H1 (cell line): ENCODE data around the gene RESF1. TPM values are rescaled to one million over a fixed set of nuclear protein-coding genes. Genes with fewer than 3 reads are reported as not detected.

Experiments
- CTCF ChIA-PET: fragments of 300-600 bp; sonication (Branson Sonifier 250); formaldehyde crosslinking; loops from one replicate; lab custom pipeline; 2021; ENCODE audit not compliant: partially characterized antibody; lab: Charles Lee
- POLR2A ChIA-PET: fragments of 300-600 bp; sonication (Branson Sonifier 250); formaldehyde crosslinking; loops from one replicate; lab custom pipeline; 2021; ENCODE audit warnings: inconsistent platforms; ENCODE audit not compliant: partially characterized antibody; lab: Charles Lee
- DNase-seq, 2 experiments: peaks; one replicate each; pipeline versions ENCODE4 v3.0.0 to v3.0.0-alpha.2; 2010 to 2022; ENCODE audit warnings: low spot score in 2 of 2, low read depth in 1 of 2, mixed read lengths in 1 of 2
- FAIRE-seq: peaks from 2 replicates; lab custom pipeline; 2011; peaks lifted over from hg19 to GRCh38; lab: Jason Lieb, UNC
- H2AFZ ChIP-seq: 2 replicates; pipeline ENCODE4 v1.8.1; 2012; ENCODE audit warnings: low read length, inconsistent platforms
- H2AK5ac ChIP-seq: 2 replicates; pipeline ENCODE4 v1.6.1; 2013; ENCODE audit warnings: low read depth, low read length
- H2BK120ac ChIP-seq: replicated peaks from 2 replicates; pipeline ENCODE3; 2013; ENCODE audit warnings: low read depth, low read length, inconsistent platforms
- H2BK12ac ChIP-seq: 2 replicates; pipeline ENCODE4 v1.6.1; 2013; ENCODE audit warnings: low read depth, low read length
- H2BK15ac ChIP-seq: 2 replicates; pipeline ENCODE4 v1.6.1; 2013; ENCODE audit warnings: low read length
- H2BK20ac ChIP-seq: 2 replicates; pipeline ENCODE4 v1.6.1; 2013; ENCODE audit warnings: low read length
- H2BK5ac ChIP-seq: 2 replicates; pipeline ENCODE4 v1.6.1; 2013; ENCODE audit warnings: low read depth, low read length
- H3K14ac ChIP-seq: 2 replicates; pipeline ENCODE4 v1.6.1; 2013; ENCODE audit warnings: inconsistent platforms; ENCODE audit not compliant: insufficient read length
- H3K18ac ChIP-seq: 2 replicates; pipeline ENCODE4 v1.6.1; 2013; ENCODE audit warnings: low read length; ENCODE audit errors: extremely low read depth
- H3K23ac ChIP-seq: 2 replicates; pipeline ENCODE4 v1.6.1; 2013; ENCODE audit warnings: inconsistent platforms; ENCODE audit not compliant: insufficient read length
- H3K23me2 ChIP-seq: 2 replicates; pipeline ENCODE4 v1.6.1; 2013; ENCODE audit warnings: low read depth, low read length
- H3K27ac ChIP-seq: 2 replicates; pipeline ENCODE4 v1.6.1; 2011; ENCODE audit warnings: low read depth, low read length, inconsistent platforms
- H3K27me3 ChIP-seq, 4 experiments: replicated peaks in 1 of 4; 1 replicate in 1 of 4; 2 replicates in 3 of 4; pipeline versions ENCODE4 v1.6.1 to v1.8.1; 2011 to 2013; ENCODE audit warnings: low read length in 3 of 4, mild to moderate bottlenecking in 3 of 4, inconsistent platforms in 2 of 4, mixed read lengths in 2 of 4, moderate library complexity in 1 of 4; ENCODE audit not compliant: control insufficient read depth in 3 of 4, insufficient read depth in 3 of 4; ENCODE audit errors: extremely low read depth in 1 of 4
- H3K36me3 ChIP-seq, 4 experiments: 2 replicates each; pipeline versions ENCODE4 v1.6.1 to v1.8.1; 2011 to 2013; ENCODE audit warnings: mild to moderate bottlenecking in 4 of 4, low read length in 3 of 4, moderate library complexity in 2 of 4, control low read depth in 1 of 4, inconsistent platforms in 1 of 4; ENCODE audit not compliant: insufficient read depth in 4 of 4, control insufficient read depth in 2 of 4
- H3K4ac ChIP-seq: replicated peaks from 2 replicates; pipeline ENCODE3; 2013; ENCODE audit warnings: low read length, low read depth, mixed read lengths, inconsistent platforms; ENCODE audit not compliant: insufficient read length
- H3K4me1 ChIP-seq, 4 experiments: replicated peaks in 1 of 4; 1 replicate in 1 of 4; 2 replicates in 3 of 4; pipeline versions ENCODE4 v1.6.1 to v1.8.1; 2011 to 2013; ENCODE audit warnings: low read length in 3 of 4, inconsistent platforms in 2 of 4, mixed read lengths in 1 of 4; ENCODE audit not compliant: insufficient read depth in 4 of 4, control insufficient read depth in 3 of 4
- H3K4me2 ChIP-seq, 2 experiments: 2 replicates each; pipeline versions ENCODE4 v1.6.1 to v1.8.1; 2011 to 2013; ENCODE audit warnings: low read depth in 2 of 2, low read length in 2 of 2, control low read depth in 1 of 2, inconsistent platforms in 1 of 2, mild to moderate bottlenecking in 1 of 2; ENCODE audit not compliant: insufficient read depth in 1 of 2
- H3K4me3 ChIP-seq, 4 experiments: fragments of 200-600, 300-600 bp in 1 of 4; sonication (generic), shearing (Covaris generic), sonication (Bioruptor Twin) in 1 of 4; 2 replicates each; pipeline versions ENCODE4 v1.5.1 to v1.8.1; 2011 to 2016; ENCODE audit warnings: low read length in 4 of 4, low read depth in 3 of 4, control low read depth in 2 of 4, inconsistent platforms in 2 of 4, mild to moderate bottlenecking in 2 of 4, mixed read lengths in 1 of 4, moderate library complexity in 1 of 4; ENCODE audit not compliant: insufficient read depth in 2 of 4; ENCODE audit errors: extremely low read depth in 1 of 4
- H3K56ac ChIP-seq: replicated peaks from 2 replicates; pipeline ENCODE3; 2013; ENCODE audit warnings: low read depth, mild to moderate bottlenecking, mixed read lengths, low read length, inconsistent platforms; ENCODE audit not compliant: insufficient read length
- H3K79me1 ChIP-seq: 2 replicates; pipeline ENCODE4 v1.6.1; 2013; ENCODE audit warnings: low read depth, low read length, control low read depth
- H3K79me2 ChIP-seq, 2 experiments: 2 replicates each; pipeline versions ENCODE4 v1.6.1 to v1.8.1; 2012 to 2013; ENCODE audit warnings: low read length in 2 of 2, mild to moderate bottlenecking in 2 of 2, inconsistent platforms in 1 of 2; ENCODE audit not compliant: insufficient read depth in 2 of 2, control insufficient read depth in 1 of 2
- H3K9ac ChIP-seq, 4 experiments: replicated peaks in 1 of 4; 1 replicate in 1 of 4; 2 replicates in 3 of 4; pipeline versions ENCODE4 v1.6.1 to v1.8.1; 2011 to 2013; ENCODE audit warnings: low read depth in 3 of 4, low read length in 3 of 4, control low read depth in 2 of 4, mild to moderate bottlenecking in 2 of 4, moderate library complexity in 2 of 4, inconsistent platforms in 1 of 4; ENCODE audit errors: extremely low read depth in 1 of 4
- H3K9me3 ChIP-seq, 2 experiments: 2 replicates each; pipeline versions ENCODE4 v1.6.1 to v1.8.1; 2012 to 2013; ENCODE audit warnings: mild to moderate bottlenecking in 2 of 2, moderate library complexity in 2 of 2, control low read depth in 1 of 2, inconsistent platforms in 1 of 2, low read depth in 1 of 2, low read length in 1 of 2, mixed read lengths in 1 of 2; ENCODE audit not compliant: insufficient read depth in 2 of 2
- H4K20me1 ChIP-seq, 2 experiments: replicated peaks in 1 of 2; 2 replicates each; pipeline versions ENCODE3 to v1.8.1; 2011 to 2013; ENCODE audit warnings: inconsistent platforms in 2 of 2, low read length in 2 of 2, mild to moderate bottlenecking in 1 of 2; ENCODE audit not compliant: insufficient read depth in 2 of 2, control insufficient read depth in 1 of 2
- H4K5ac ChIP-seq: 2 replicates; pipeline ENCODE4 v1.6.1; 2013; ENCODE audit warnings: low read length, low read depth, mixed read lengths, inconsistent platforms; ENCODE audit not compliant: insufficient read length
- H4K8ac ChIP-seq: 2 replicates; pipeline ENCODE4 v1.8.0; 2013; ENCODE audit warnings: mild to moderate bottlenecking, moderate library complexity, low read length, inconsistent platforms; ENCODE audit not compliant: insufficient read depth; ENCODE audit errors: extremely low read depth
- H4K91ac ChIP-seq: replicated peaks from 2 replicates; pipeline ENCODE3; 2013; ENCODE audit warnings: low read length, mixed read lengths, inconsistent platforms; ENCODE audit not compliant: insufficient read length
- CTBP2 ChIP-seq: IDR thresholded peaks from 2 replicates; pipeline ENCODE4 v1.7.0; 2011; ENCODE audit warnings: borderline replicate concordance, mild to moderate bottlenecking, moderate library complexity, mixed read lengths, low read length; ENCODE audit not compliant: insufficient read depth, insufficient read length
- EP300 ChIP-seq, 2 experiments: IDR thresholded peaks; 1 replicate in 1 of 2; 2 replicates in 1 of 2; pipeline ENCODE4 v1.6.1; 2011 to 2012; ENCODE audit warnings: low read depth in 2 of 2, low read length in 2 of 2, mild to moderate bottlenecking in 2 of 2, borderline replicate concordance in 1 of 2, inconsistent platforms in 1 of 2, moderate library complexity in 1 of 2
- HDAC2 ChIP-seq, 2 experiments: fragments of 300-600 bp in 1 of 2; sonication (generic) in 1 of 2; IDR thresholded peaks; 2 replicates each; pipeline ENCODE4 v1.6.1; 2011 to 2012; ENCODE audit warnings: low read depth in 2 of 2, low read length in 2 of 2, mild to moderate bottlenecking in 2 of 2, moderate library complexity in 2 of 2, borderline replicate concordance in 1 of 2, inconsistent platforms in 1 of 2
- KDM1A ChIP-seq: fragments of 200-600, 300-600 bp; sonication (generic); IDR thresholded peaks from 2 replicates; pipeline ENCODE4 v1.7.1; 2016; ENCODE audit warnings: mild to moderate bottlenecking, low read length, borderline replicate concordance
- MAFK ChIP-seq: IDR thresholded peaks from 2 replicates; pipeline ENCODE4 v1.6.1; 2012; ENCODE audit warnings: low read depth, mild to moderate bottlenecking, improper control_type of control experiment, low read length
- POLR2A ChIP-seq, 2 experiments: IDR thresholded peaks; 1 replicate in 1 of 2; 2 replicates in 1 of 2; pipeline ENCODE4 v1.6.1; 2011; ENCODE audit warnings: low read depth in 2 of 2, low read length in 2 of 2, mild to moderate bottlenecking in 2 of 2; ENCODE audit errors: control extremely low read depth in 1 of 2
- RAD21 ChIP-seq, 2 experiments: IDR thresholded peaks in 1 of 2; conservative IDR thresholded peaks in 1 of 2; 2 replicates each; pipeline ENCODE4 v1.6.1; 2011; ENCODE audit warnings: low read depth in 2 of 2, low read length in 2 of 2, improper control_type of control experiment in 1 of 2, inconsistent platforms in 1 of 2, mild to moderate bottlenecking in 1 of 2, moderate library complexity in 1 of 2
- RFX5 ChIP-seq: IDR thresholded peaks from 2 replicates; pipeline ENCODE4 v1.6.1; 2011; ENCODE audit warnings: low read depth, low read length, improper control_type of control experiment, borderline replicate concordance
- SIN3A ChIP-seq, 2 experiments: IDR thresholded peaks in 1 of 2; conservative IDR thresholded peaks in 1 of 2; 2 replicates each; pipeline ENCODE4 v1.6.1; 2011 to 2012; ENCODE audit warnings: low read length in 2 of 2, improper control_type of control experiment in 1 of 2, low read depth in 1 of 2, mild to moderate bottlenecking in 1 of 2
- SRF ChIP-seq: IDR thresholded peaks from 2 replicates; pipeline ENCODE4 v1.6.1; 2011; ENCODE audit warnings: mild to moderate bottlenecking, low read depth, low read length, moderate library complexity
- TCF12 ChIP-seq: IDR thresholded peaks from 2 replicates; pipeline ENCODE4 v1.6.1; 2011; ENCODE audit warnings: low read depth, mild to moderate bottlenecking, low read length
- ZNF274 ChIP-seq: IDR thresholded peaks from 2 replicates; pipeline ENCODE4 v1.7.0; 2012; ENCODE audit warnings: low read length, borderline replicate concordance; ENCODE audit errors: extremely low read depth
- WGBS, 2 experiments: shearing (Covaris generic) in 1 of 2; methylation state at CpG; one replicate each; pipeline versions ENCODE4 v1.1.6 to v1.1.7; 2013 to 2015; ENCODE audit warnings: low lambda C conversion rate in 2 of 2, mixed read lengths in 2 of 2, inconsistent platforms in 1 of 2, low coverage in 1 of 2, missing lambda C conversion rate in 1 of 2; ENCODE audit not compliant: insufficient replicate concordance in 2 of 2, insufficient coverage in 1 of 2, insufficient read length in 1 of 2; ENCODE audit errors: extremely low coverage in 1 of 2, missing lambda C conversion rate in 1 of 2; 5-methylcytosine and 5-hydroxymethylcytosine counted together
- polyA plus RNA-seq, 7 experiments: library from polyadenylated mRNA; depleted of rRNA in 3 of 7; stranded (reverse) in 5 of 7; unstranded in 2 of 7; fragments of >200 nt in 5 of 7; fragments of 200-250 nt in 2 of 7; gene quantifications; 1 replicate in 5 of 7; 2 replicates in 1 of 7; 4 replicates in 1 of 7; pipeline versions ENCODE4 v1.2.1 to v1.2.3, GENCODE V29; 2011 to 2013; ENCODE audit warnings: missing spikeins in 2 of 7, mixed read lengths in 2 of 7
- total RNA-seq: library from RNA; stranded (reverse); fragmentation: NEBNext Ultra II Directional; extraction: Animal tissue kit (Norgen Biotek cat#: 25700); gene quantifications from 2 replicates; pipeline ENCODE4 v1.2.1, GENCODE V29; 2021
- TF ChIP-seq, protein P1 (sequence below): IDR thresholded peaks from 2 replicates; pipeline ENCODE4 v1.6.1; 2012; ENCODE audit warnings: inconsistent platforms

RESF1 gene
- total and polyA plus RNA-seq, 2 of the 8 experiments (the other 6 are each of a cell fraction or from before 2014, with no cell fraction given) = 64.3 to 128 TPM

GRCh38 chr12:31929027-31929526 lies 30.1 kb upstream of the RESF1 start:
- no peak for FAIRE-seq
- POLR2A ChIA-PET = no interaction called here
- H3K79me1 ChIP-seq = no peaks in the 10 kb centered on the region
- H3K4me1 ChIP-seq = no peaks in the 10 kb centered on the region; a peak in 1 of 7 replicates
- H3K36me3 ChIP-seq = no peaks in the 10 kb centered on the region
- no peak overlapping the region for H2BK15ac ChIP-seq
- H4K8ac ChIP-seq = no peak overlapping the region
- no peak overlapping the region for H2BK5ac ChIP-seq
- no peak overlapping the region for H3K4ac ChIP-seq
- no peaks in the 10 kb centered on the region for H4K20me1 ChIP-seq
- no peak overlapping the region; the same call in 1 of the 2 replicates for H3K18ac ChIP-seq
- no peak overlapping the region for H3K14ac ChIP-seq
- H3K79me2 ChIP-seq = no peaks in the 10 kb centered on the region
- H3K56ac ChIP-seq = no peak overlapping the region
- no peak for DNase-seq
- H3K4me3 ChIP-seq = no peak overlapping the region
- no peak overlapping the region for H3K4me2 ChIP-seq
- no peak overlapping the region for H2BK120ac ChIP-seq
- CTCF ChIA-PET = no interaction called here
- no peak overlapping the region for H2AK5ac ChIP-seq
- H2BK12ac ChIP-seq = no peak overlapping the region
- 0 out of 2 replicates have a peak overlapping the region, but pooled peaks have one; percentile 6 for H2AFZ ChIP-seq
- no peak overlapping the region for H3K9ac ChIP-seq
- H3K23me2 ChIP-seq = no peaks in the 10 kb centered on the region
- no peaks in the 10 kb centered on the region for H3K27me3 ChIP-seq
- WGBS, 2 experiments = 95% methylated on average over 5 of the region's 5 CpGs; no CpG with 5 or more reads in 1 of the 2 experiments
- H4K91ac ChIP-seq = peak overlapping the region; percentile 69
- H2BK20ac ChIP-seq = no peak overlapping the region
- no peak overlapping the region for H4K5ac ChIP-seq
- H3K27ac ChIP-seq = no peak overlapping the region
- no peaks in the 10 kb centered on the region for H3K9me3 ChIP-seq
- H3K23ac ChIP-seq = no peak overlapping the region
- no peak for TF ChIP-seq CTBP2
- no peak for TF ChIP-seq EP300 (IDR thresholded peaks at IDR 0.05; ENCODE audit: borderline replicate concordance in 1 of 2, low read depth in 2 of 2, low read length in 2 of 2)
- no peak for TF ChIP-seq TCF12
- TF ChIP-seq POLR2A (IDR thresholded peaks at IDR 0.05; ENCODE audit: control extremely low read depth in 1 of 2, low read depth in 2 of 2, low read length in 2 of 2) = no peak
- no peak for TF ChIP-seq KDM1A
- TF ChIP-seq SRF = no peak
- no peak for TF ChIP-seq RAD21 (IDR thresholded peaks at IDR 0.05 in 1 of 2, conservative IDR thresholded peaks at IDR 0.05 in 1 of 2; ENCODE audit: low read depth in 2 of 2, low read length in 2 of 2)
- no peak for TF ChIP-seq SIN3A (conservative IDR thresholded peaks at IDR 0.05 in 1 of 2, IDR thresholded peaks at IDR 0.05 in 1 of 2; ENCODE audit: low read depth in 1 of 2, low read length in 2 of 2)
- TF ChIP-seq, protein P1, sequence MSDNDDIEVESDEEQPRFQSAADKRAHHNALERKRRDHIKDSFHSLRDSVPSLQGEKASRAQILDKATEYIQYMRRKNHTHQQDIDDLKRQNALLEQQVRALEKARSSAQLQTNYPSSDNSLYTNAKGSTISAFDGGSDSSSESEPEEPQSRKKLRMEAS = no peak
- no peak for TF ChIP-seq HDAC2 (IDR thresholded peaks at IDR 0.05; ENCODE audit: borderline replicate concordance in 1 of 2, low read depth in 2 of 2, low read length in 2 of 2)
- TF ChIP-seq RFX5 = no peak
- TF ChIP-seq MAFK = no peak
- TF ChIP-seq ZNF274 = no peak
